Mesenchymal stem cell (in vitro differentiated cells and primary cell): ENCODE results near the gene ITGB4.

Source experiments
- DNase-seq: peaks from one replicate; pipeline ENCODE4 v3.0.0-alpha.2; 2013
- H2AFZ ChIP-seq: one replicate; pipeline ENCODE4 v1.6.1; 2013; ENCODE audit warnings: low read depth, mild to moderate bottlenecking, control low read depth, inconsistent platforms, low read length, moderate library complexity
- H2AK5ac ChIP-seq: 2 replicates; pipeline ENCODE4 v1.6.1; 2013; ENCODE audit warnings: low read length, moderate library complexity, mild to moderate bottlenecking, inconsistent platforms; ENCODE audit not compliant: severe bottlenecking
- H2BK120ac ChIP-seq: one replicate; pipeline ENCODE4 v1.6.1; 2013; ENCODE audit warnings: low read depth, mild to moderate bottlenecking, inconsistent platforms, low read length, moderate library complexity
- H2BK12ac ChIP-seq, 2 experiments: one replicate each; pipeline ENCODE4 v1.6.1; 2013; ENCODE audit warnings: inconsistent platforms in 2 of 2, low read length in 2 of 2, mild to moderate bottlenecking in 2 of 2, moderate library complexity in 2 of 2, control low read depth in 1 of 2
- H2BK15ac ChIP-seq: one replicate; pipeline ENCODE4 v1.6.1; 2013; ENCODE audit warnings: mild to moderate bottlenecking, low read depth, inconsistent platforms; ENCODE audit not compliant: poor library complexity, severe bottlenecking
- H2BK5ac ChIP-seq: 2 replicates; pipeline ENCODE4 v1.6.1; 2013; ENCODE audit warnings: low read depth, mild to moderate bottlenecking, low read length, control low read depth, inconsistent platforms; ENCODE audit not compliant: poor library complexity, severe bottlenecking
- H3K14ac ChIP-seq, 2 experiments: one replicate each; pipeline ENCODE4 v1.6.1; 2013; ENCODE audit warnings: inconsistent platforms in 2 of 2, low read length in 2 of 2, control low read depth in 1 of 2, mild to moderate bottlenecking in 1 of 2, moderate library complexity in 1 of 2
- H3K18ac ChIP-seq, 2 experiments: one replicate each; pipeline ENCODE4 v1.6.1; 2013; ENCODE audit warnings: inconsistent platforms in 2 of 2, low read length in 2 of 2, control low read depth in 1 of 2, low read depth in 1 of 2, mild to moderate bottlenecking in 1 of 2
- H3K23ac ChIP-seq, 2 experiments: one replicate each; pipeline ENCODE4 v1.6.1; 2013; ENCODE audit warnings: inconsistent platforms in 2 of 2, low read length in 2 of 2, mild to moderate bottlenecking in 2 of 2, moderate library complexity in 2 of 2, control low read depth in 1 of 2
- H3K27ac ChIP-seq: 2 replicates; pipeline ENCODE4 v1.5.1; 2013; ENCODE audit warnings: mild to moderate bottlenecking, moderate library complexity, low read length, control low read depth, inconsistent platforms; ENCODE audit not compliant: poor library complexity, severe bottlenecking
- H3K27me3 ChIP-seq, 2 experiments: 2 replicates each; pipeline versions ENCODE4 v1.6.1 to v1.7.0; 2013; ENCODE audit warnings: low read length in 2 of 2, mild to moderate bottlenecking in 2 of 2, moderate library complexity in 2 of 2, control low read depth in 1 of 2, inconsistent platforms in 1 of 2; ENCODE audit not compliant: control insufficient read depth in 1 of 2, insufficient read depth in 1 of 2
- H3K36me3 ChIP-seq, 2 experiments: 2 replicates each; pipeline versions ENCODE4 v1.6.1 to v1.7.0; 2013; ENCODE audit warnings: low read length in 2 of 2, control low read depth in 1 of 2, inconsistent platforms in 1 of 2, low read depth in 1 of 2, mild to moderate bottlenecking in 1 of 2; ENCODE audit not compliant: insufficient read depth in 2 of 2, control insufficient read depth in 1 of 2
- H3K4ac ChIP-seq, 2 experiments: one replicate each; pipeline ENCODE4 v1.6.1; 2013; ENCODE audit warnings: inconsistent platforms in 2 of 2, low read length in 2 of 2, mild to moderate bottlenecking in 2 of 2, moderate library complexity in 2 of 2, control low read depth in 1 of 2, low read depth in 1 of 2
- H3K4me1 ChIP-seq: 2 replicates; pipeline ENCODE4 v1.6.1; 2013; ENCODE audit warnings: low read depth, low read length, control low read depth; ENCODE audit not compliant: control insufficient read depth, insufficient read depth
- H3K4me2 ChIP-seq: 2 replicates; pipeline ENCODE4 v1.6.1; 2013; ENCODE audit warnings: low read length, mild to moderate bottlenecking, inconsistent platforms; ENCODE audit not compliant: poor library complexity, severe bottlenecking
- H3K4me3 ChIP-seq, 2 experiments: 2 replicates each; pipeline versions ENCODE4 v1.5.1 to v1.7.0; 2013; ENCODE audit warnings: low read length in 2 of 2, mild to moderate bottlenecking in 2 of 2, control low read depth in 1 of 2, low read depth in 1 of 2; ENCODE audit not compliant: insufficient read depth in 1 of 2
- H3K79me1 ChIP-seq: replicated peaks from 2 replicates; pipeline ENCODE4 v1.6.1; 2013; ENCODE audit warnings: mild to moderate bottlenecking, control low read depth, low read length, inconsistent platforms; ENCODE audit not compliant: poor library complexity, severe bottlenecking
- H3K9ac ChIP-seq: 2 replicates; pipeline ENCODE4 v1.7.0; 2013; ENCODE audit warnings: mild to moderate bottlenecking, low read length, moderate library complexity
- H3K9me3 ChIP-seq: 2 replicates; pipeline ENCODE4 v1.7.0; 2013; ENCODE audit warnings: mild to moderate bottlenecking, low read length; ENCODE audit not compliant: control insufficient read depth
- H4K8ac ChIP-seq: one replicate; pipeline ENCODE4 v1.6.1; 2013; ENCODE audit warnings: inconsistent platforms, mild to moderate bottlenecking, low read length, moderate library complexity
- H4K91ac ChIP-seq: one replicate; pipeline ENCODE4 v1.6.1; 2013; ENCODE audit warnings: mild to moderate bottlenecking, low read length, inconsistent platforms
- WGBS: methylation state at CpG from one replicate; pipeline ENCODE4 v1.1.7; 2013; ENCODE audit warnings: mixed read lengths; 5-methylcytosine and 5-hydroxymethylcytosine counted together

The ITGB4 gene

GRCh38 chr17:75755990-75756389 lies 34.7 kb downstream of the ITGB4 start:
- 94% methylated on average over 2 of the region's 2 CpGs for WGBS
- H3K4me3 ChIP-seq, result no peak overlapping the region
- no peak overlapping the region for H2AFZ ChIP-seq
- H3K4me1 ChIP-seq, result peaks cover 29% of the 10 kb centered on the region
- no peak overlapping the region for H2AK5ac ChIP-seq
- H3K18ac ChIP-seq, result peak overlapping the region in 1 of 2 experiments; percentile 9
- no peak overlapping the region for H2BK120ac ChIP-seq
- no peaks in the 10 kb centered on the region for H3K9me3 ChIP-seq
- H4K91ac ChIP-seq, result no peak overlapping the region
- peaks cover 5 to 85% of the 10 kb centered on the region in 2 experiments for H3K36me3 ChIP-seq
- H3K27ac ChIP-seq, result no peak overlapping the region
- H3K9ac ChIP-seq, result no peak overlapping the region
- H3K23ac ChIP-seq, result no peak overlapping the region
- peaks cover 0 to 10% of the 10 kb centered on the region in 2 experiments for H3K27me3 ChIP-seq
- no peak overlapping the region for H2BK5ac ChIP-seq
- DNase-seq, result no peak
- peaks cover 4% of the 10 kb centered on the region for H3K79me1 ChIP-seq
- no peak overlapping the region for H3K14ac ChIP-seq
- no peak overlapping the region for H3K4me2 ChIP-seq
- no peak overlapping the region for H3K4ac ChIP-seq
- H2BK12ac ChIP-seq, result no peak overlapping the region
- H4K8ac ChIP-seq, result no peak overlapping the region
- H2BK15ac ChIP-seq, result peak overlapping the region; percentile 82

- H3K79me1 ChIP-seq, result peaks cover 4% of the 10 kb centered on the region
- H4K91ac ChIP-seq, result no peak overlapping the region
- no peak overlapping the region for H3K9ac ChIP-seq
- no peak overlapping the region for H3K4me3 ChIP-seq
- no peak overlapping the region for H4K8ac ChIP-seq
- H2BK15ac ChIP-seq, result no peak overlapping the region
- H3K4me2 ChIP-seq, result no peak overlapping the region
- H2AK5ac ChIP-seq, result no peak overlapping the region
- no peak overlapping the region for H2BK120ac ChIP-seq
- no peak overlapping the region for H2BK5ac ChIP-seq
- no peak overlapping the region for H3K4ac ChIP-seq
- 94% methylated on average over 28 of the region's 29 CpGs for WGBS
- H3K23ac ChIP-seq, result no peak overlapping the region
- no peak overlapping the region for H3K14ac ChIP-seq
- no peak overlapping the region for H2AFZ ChIP-seq
- no peaks in the 10 kb centered on the region for H3K9me3 ChIP-seq
- H2BK12ac ChIP-seq, result no peak overlapping the region
- DNase-seq, result no peak
- peaks cover 29% of the 10 kb centered on the region for H3K4me1 ChIP-seq
- H3K36me3 ChIP-seq, result peaks cover 5 to 80% of the 10 kb centered on the region in 2 experiments
- H3K27me3 ChIP-seq, result peaks cover 0 to 10% of the 10 kb centered on the region in 2 experiments
- H3K27ac ChIP-seq, result no peak overlapping the region
- H3K18ac ChIP-seq, result peak overlapping the region in 1 of 2 experiments; percentile 9
These were observed 35.3 kb downstream of the ITGB4 start for GRCh38 chr17:75756451-75757085.

- Histone ChIP-seq H3K9me3 (no peaks in the 10 kb centered on the region), H4K91ac (no peak overlapping the region), H3K14ac (no peak overlapping the region), H3K36me3 (peaks cover 6 to 74% of the 10 kb centered on the region in 2 experiments), H2BK120ac (no peak overlapping the region), H3K27ac (no peak overlapping the region), H4K8ac (no peak overlapping the region), H2AK5ac (no peak overlapping the region), H2BK15ac (no peak overlapping the region), H3K79me1 (peaks cover 4% of the 10 kb centered on the region), H3K4me1 (peaks cover 27% of the 10 kb centered on the region), H3K4ac (no peak overlapping the region), H3K27me3 (peaks cover 0 to 10% of the 10 kb centered on the region in 2 experiments), H3K23ac (no peak overlapping the region), H3K9ac (no peak overlapping the region), H2BK5ac (no peak overlapping the region), H3K4me3 (no peak overlapping the region), H2BK12ac (no peak overlapping the region), H3K4me2 (no peak overlapping the region), H2AFZ (no peak overlapping the region), H3K18ac (no peak overlapping the region)
- DNase-seq, result no peak
- WGBS, result 94% methylated on average over 20 of the region's 21 CpGs
These were observed 35.9 kb downstream of the ITGB4 start for GRCh38 chr17:75757086-75757681.

- no peak overlapping the region for H3K23ac ChIP-seq
- no peak overlapping the region for H2BK5ac ChIP-seq
- 91% methylated on average over 38 of the region's 41 CpGs for WGBS
These were observed 37.1 kb downstream of the ITGB4 start for GRCh38 chr17:75758131-75758905.

More at GRCh38 chr17:75758131-75758905, 37.1 kb downstream of the ITGB4 start:
- no peak overlapping the region for H3K4me2 ChIP-seq
- no peak overlapping the region for H3K4me3 ChIP-seq
- no peak for DNase-seq
- H3K18ac ChIP-seq, result no peak overlapping the region
- no peak overlapping the region for H3K27ac ChIP-seq
- H3K9ac ChIP-seq, result no peak overlapping the region
- no peaks in the 10 kb centered on the region for H3K9me3 ChIP-seq
- H3K4me1 ChIP-seq, result peaks cover 30% of the 10 kb centered on the region
- H2BK12ac ChIP-seq, result no peak overlapping the region
- H2BK15ac ChIP-seq, result no peak overlapping the region
- H3K27me3 ChIP-seq, result peaks cover 0 to 3% of the 10 kb centered on the region in 2 experiments
- H2AK5ac ChIP-seq, result no peak overlapping the region
- H4K8ac ChIP-seq, result no peak overlapping the region
- peaks cover 15 to 73% of the 10 kb centered on the region in 2 experiments for H3K36me3 ChIP-seq
- peaks cover 9% of the 10 kb centered on the region for H3K79me1 ChIP-seq
- H3K14ac ChIP-seq, result no peak overlapping the region
- H4K91ac ChIP-seq, result no peak overlapping the region
- H2BK120ac ChIP-seq, result no peak overlapping the region
- H2AFZ ChIP-seq, result no peak overlapping the region
- H3K4ac ChIP-seq, result no peak overlapping the region
